Skeletal muscle cell (primary cell): Measurements from ENCODE around the gene HS3ST2.
"Not testable (repeated sequence)": the region's sequence is repeated elsewhere in the genome, so short reads cannot be mapped to it uniquely, and the experiment has no call there.

Experiments used
- DNase-seq: peaks from one replicate; pipeline ENCODE4 v3.0.0-alpha.2; 2010; ENCODE audit warnings: low read depth
- H3K4me3 ChIP-seq: 2 replicates; pipeline ENCODE4 v1.5.1; 2011; ENCODE audit warnings: low read depth, mild to moderate bottlenecking, control low read depth, low read length, moderate library complexity

Gene HS3ST2

GRCh38 chr16:22924492-22924891 lies 110.5 kb downstream of the HS3ST2 start:
- no peak for DNase-seq
- no peak overlapping the region for H3K4me3 ChIP-seq

- DNase-seq: no peak
- H3K4me3 ChIP-seq: no peak overlapping the region
These were observed 112.3 kb downstream of the HS3ST2 start for GRCh38 chr16:22926105-22926751.

- DNase-seq: no peak
These were observed 113.3 kb downstream of the HS3ST2 start for GRCh38 chr16:22927306-22927705.

GRCh38 chr16:22928882-22929435 lies 115.0 kb downstream of the HS3ST2 start:
- H3K4me3 ChIP-seq: no peak overlapping the region
- no peak for DNase-seq

More at GRCh38 chr16:22927306-22927705, 113.3 kb downstream of the HS3ST2 start:
- H3K4me3 ChIP-seq: no peak overlapping the region

- H3K4me3 ChIP-seq: no peak overlapping the region
- no peak for DNase-seq
These were observed 115.5 kb downstream of the HS3ST2 start for GRCh38 chr16:22929461-22929860.

- no peak overlapping the region for H3K4me3 ChIP-seq
- no peak for DNase-seq
These were observed 118.2 kb downstream of the HS3ST2 start for GRCh38 chr16:22932032-22932771.

GRCh38 chr16:22933173-22933572 lies 119.2 kb downstream of the HS3ST2 start:
- H3K4me3 ChIP-seq: no peak overlapping the region
- no peak for DNase-seq

- no peak overlapping the region for H3K4me3 ChIP-seq
- DNase-seq: no peak
These were observed 120.8 kb downstream of the HS3ST2 start for GRCh38 chr16:22934786-22935185.

GRCh38 chr16:22937169-22937568 lies 123.2 kb downstream of the HS3ST2 start:
- no peak for DNase-seq
- H3K4me3 ChIP-seq: no peak overlapping the region

GRCh38 chr16:22938647-22939046 lies 124.7 kb downstream of the HS3ST2 start:
- no peak for DNase-seq
- H3K4me3 ChIP-seq: no peak overlapping the region

- DNase-seq, H3K4me3 ChIP-seq: not testable (repeated sequence)
These were observed 125.9 kb downstream of the HS3ST2 start for GRCh38 chr16:22939744-22940363.

GRCh38 chr16:22941970-22942501 lies 128.1 kb downstream of the HS3ST2 start:
- no peak overlapping the region for H3K4me3 ChIP-seq
- DNase-seq: no peak

- H3K4me3 ChIP-seq: no peak overlapping the region
- DNase-seq: no peak
These were observed 128.8 kb downstream of the HS3ST2 start for GRCh38 chr16:22942811-22943210.

GRCh38 chr16:22945361-22945760 lies 131.4 kb downstream of the HS3ST2 start:
- no peak overlapping the region for H3K4me3 ChIP-seq
- no peak for DNase-seq

GRCh38 chr16:22946433-22946832 lies 132.5 kb downstream of the HS3ST2 start:
- no peak overlapping the region for H3K4me3 ChIP-seq
- no peak for DNase-seq

GRCh38 chr16:22948058-22948602 lies 134.2 kb downstream of the HS3ST2 start:
- H3K4me3 ChIP-seq: peak overlapping the region; percentile 28
- DNase-seq: no peak

- peak; percentile 9 for DNase-seq
- H3K4me3 ChIP-seq: peak overlapping the region; percentile 28
These were observed 134.8 kb downstream of the HS3ST2 start for GRCh38 chr16:22948603-22949368.

- H3K4me3 ChIP-seq: no peak overlapping the region
- DNase-seq: no peak
These were observed 141.6 kb downstream of the HS3ST2 start for GRCh38 chr16:22955461-22956070.

- DNase-seq: no peak
- H3K4me3 ChIP-seq: no peak overlapping the region
These were observed 147.2 kb downstream of the HS3ST2 start for GRCh38 chr16:22961206-22961605.
